Measurements from ENCODE around the gene NTRK3. TPM values are rescaled to one million over a fixed set of nuclear protein-coding genes. Genes with fewer than 3 reads are reported as not detected.

Gene NTRK3
- total RNA-seq, 1 experiment from 2014 or later = not detected

DNA sequence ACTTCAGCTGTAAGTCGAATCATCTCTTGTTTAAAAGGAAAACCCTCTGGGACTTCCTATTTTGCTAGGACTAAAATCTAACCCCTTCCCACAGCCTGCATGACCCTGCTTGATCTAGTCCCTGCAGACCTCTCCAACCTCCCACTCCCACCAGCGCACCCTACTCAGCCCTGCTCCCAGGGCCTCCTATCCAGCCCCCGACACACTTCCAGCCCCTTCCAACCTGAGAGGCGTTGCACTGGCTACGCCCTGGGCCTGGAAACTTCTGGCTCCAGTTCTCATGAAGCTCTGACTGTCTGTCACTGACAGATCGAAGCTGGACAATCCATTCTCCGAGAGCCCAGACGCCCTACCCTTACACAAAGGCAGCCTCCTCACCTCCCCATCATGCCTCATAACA lies 21.8 kb downstream of the NTRK3 start:
- no peaks in the 10 kb centered on the region; the same call in 1 of the 2 replicates for H3K4me1 ChIP-seq
- no peak overlapping the region for H3K4me3 Mint-ChIP-seq (ENCODE audit: unreplicated experiment)
- H3K27ac Mint-ChIP-seq (ENCODE audit: unreplicated experiment) = no peak overlapping the region
- no peak overlapping the region for H3K4me3 ChIP-seq (ENCODE audit: low read depth, low read length)
- H3K27me3 Mint-ChIP-seq (ENCODE audit: insufficient read depth, unreplicated experiment) = peaks cover 24% of the 10 kb centered on the region
- H3K9me3 Mint-ChIP-seq (ENCODE audit: unreplicated experiment) = no peaks in the 10 kb centered on the region
- TF ChIP-seq, protein P1, sequence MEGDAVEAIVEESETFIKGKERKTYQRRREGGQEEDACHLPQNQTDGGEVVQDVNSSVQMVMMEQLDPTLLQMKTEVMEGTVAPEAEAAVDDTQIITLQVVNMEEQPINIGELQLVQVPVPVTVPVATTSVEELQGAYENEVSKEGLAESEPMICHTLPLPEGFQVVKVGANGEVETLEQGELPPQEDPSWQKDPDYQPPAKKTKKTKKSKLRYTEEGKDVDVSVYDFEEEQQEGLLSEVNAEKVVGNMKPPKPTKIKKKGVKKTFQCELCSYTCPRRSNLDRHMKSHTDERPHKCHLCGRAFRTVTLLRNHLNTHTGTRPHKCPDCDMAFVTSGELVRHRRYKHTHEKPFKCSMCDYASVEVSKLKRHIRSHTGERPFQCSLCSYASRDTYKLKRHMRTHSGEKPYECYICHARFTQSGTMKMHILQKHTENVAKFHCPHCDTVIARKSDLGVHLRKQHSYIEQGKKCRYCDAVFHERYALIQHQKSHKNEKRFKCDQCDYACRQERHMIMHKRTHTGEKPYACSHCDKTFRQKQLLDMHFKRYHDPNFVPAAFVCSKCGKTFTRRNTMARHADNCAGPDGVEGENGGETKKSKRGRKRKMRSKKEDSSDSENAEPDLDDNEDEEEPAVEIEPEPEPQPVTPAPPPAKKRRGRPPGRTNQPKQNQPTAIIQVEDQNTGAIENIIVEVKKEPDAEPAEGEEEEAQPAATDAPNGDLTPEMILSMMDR (IDR thresholded peaks at IDR 0.05; ENCODE audit: insufficient read depth in 1 of 2, low read depth in 1 of 2, low read length in 1 of 2, severe bottlenecking in 1 of 2, unreplicated experiment in 1 of 2) = no peak
- POLR2A ChIA-PET = no interaction called here
- no TSS peak for BruUV-seq (replicated peaks)
- CTCF ChIA-PET = no interaction called here
- intact Hi-C loops (cut with micrococcal nuclease; ENCODE audit: unreplicated experiment) = no loop called here
- no peak for DNase-seq
- no peaks in the 10 kb centered on the region for H3K36me3 ChIP-seq (ENCODE audit: control insufficient read depth, insufficient read depth, low read length)
- no peaks in the 10 kb centered on the region; the same call in 1 of the 2 replicates for H3K27me3 ChIP-seq (replicated peaks; ENCODE audit: control insufficient read depth, insufficient read depth, low read length)
- no peaks in the 10 kb centered on the region for H3K9me3 ChIP-seq
- no peaks in the 10 kb centered on the region for H3K4me1 Mint-ChIP-seq (ENCODE audit: low read depth, unreplicated experiment)
- H3K36me3 Mint-ChIP-seq (ENCODE audit: insufficient read depth, unreplicated experiment) = no peaks in the 10 kb centered on the region

DNA sequence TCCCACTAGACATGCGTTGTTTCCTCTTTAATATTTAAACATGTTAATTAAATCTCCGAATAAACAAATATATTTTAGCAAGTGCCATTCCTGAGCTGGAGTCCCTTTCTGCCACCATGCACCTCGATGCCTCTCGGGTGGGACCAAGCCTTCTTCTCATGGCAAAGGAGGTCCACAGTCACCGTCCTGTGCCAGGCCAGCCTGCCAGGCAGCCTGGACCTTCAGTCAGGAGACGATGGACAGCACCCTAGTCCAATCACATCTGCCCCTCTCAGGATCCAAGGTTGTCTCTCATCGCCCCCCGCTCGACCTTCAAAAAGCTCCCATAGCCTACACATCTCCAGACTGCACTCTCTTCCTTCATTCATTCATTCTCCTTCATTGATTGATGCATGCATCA lies 22.6 kb downstream of the NTRK3 start:
- intact Hi-C loops (cut with micrococcal nuclease; ENCODE audit: unreplicated experiment) = no loop called here
- no peaks in the 10 kb centered on the region; the same call in 1 of the 2 replicates for H3K4me1 ChIP-seq
- no peaks in the 10 kb centered on the region for H3K9me3 Mint-ChIP-seq (ENCODE audit: unreplicated experiment)
- no peak for DNase-seq
- H3K9me3 ChIP-seq = no peaks in the 10 kb centered on the region
- no peak overlapping the region for H3K4me3 Mint-ChIP-seq (ENCODE audit: unreplicated experiment)
- H3K4me1 Mint-ChIP-seq (ENCODE audit: low read depth, unreplicated experiment) = no peaks in the 10 kb centered on the region
- no peaks in the 10 kb centered on the region for H3K36me3 Mint-ChIP-seq (ENCODE audit: insufficient read depth, unreplicated experiment)
- H3K4me3 ChIP-seq (ENCODE audit: low read depth, low read length) = no peak overlapping the region
- ChIA-PET CTCF (no interaction called here), POLR2A (no interaction called here)
- no TSS peak for BruUV-seq (replicated peaks)
- H3K27me3 Mint-ChIP-seq (ENCODE audit: insufficient read depth, unreplicated experiment) = peaks cover 24% of the 10 kb centered on the region
- no peaks in the 10 kb centered on the region; the same call in 1 of the 2 replicates for H3K27me3 ChIP-seq (replicated peaks; ENCODE audit: control insufficient read depth, insufficient read depth, low read length)
- H3K27ac Mint-ChIP-seq (ENCODE audit: unreplicated experiment) = no peak overlapping the region
- TF ChIP-seq, protein P1 (IDR thresholded peaks at IDR 0.05; ENCODE audit: insufficient read depth in 1 of 2, low read depth in 1 of 2, low read length in 1 of 2, severe bottlenecking in 1 of 2, unreplicated experiment in 1 of 2) = no peak
- no peaks in the 10 kb centered on the region for H3K36me3 ChIP-seq (ENCODE audit: control insufficient read depth, insufficient read depth, low read length)

DNA sequence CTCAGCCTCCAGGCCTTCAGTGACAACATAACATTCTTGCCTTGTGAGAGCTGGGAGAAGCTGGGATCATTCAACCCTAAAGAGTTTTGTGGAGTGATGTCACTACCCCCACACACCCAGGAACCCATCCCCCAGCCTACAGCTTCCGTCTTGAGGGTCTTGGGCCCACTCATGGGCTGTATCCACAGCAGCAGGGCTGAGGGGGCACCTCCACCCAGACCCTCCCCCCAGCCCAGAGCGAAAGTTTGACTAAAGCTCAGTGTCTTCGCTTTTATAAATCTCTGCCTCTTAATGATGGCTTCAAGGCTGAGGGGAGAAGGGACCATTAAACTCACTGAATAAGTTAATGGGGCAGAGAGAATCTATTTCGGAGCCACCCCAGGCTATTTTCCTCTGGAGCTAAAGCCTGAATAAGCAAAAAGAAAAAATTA lies 23.8 kb downstream of the NTRK3 start:
- no peaks in the 10 kb centered on the region; the same call in 1 of the 2 replicates for H3K27me3 ChIP-seq (replicated peaks; ENCODE audit: control insufficient read depth, insufficient read depth, low read length)
- Mint-ChIP-seq H3K4me1 (ENCODE audit: low read depth, unreplicated experiment) (no peaks in the 10 kb centered on the region), H3K4me3 (ENCODE audit: unreplicated experiment) (no peak overlapping the region), H3K9me3 (ENCODE audit: unreplicated experiment) (no peaks in the 10 kb centered on the region), H3K27me3 (ENCODE audit: insufficient read depth, unreplicated experiment) (peaks cover 34% of the 10 kb centered on the region), H3K36me3 (ENCODE audit: insufficient read depth, unreplicated experiment) (no peaks in the 10 kb centered on the region), H3K27ac (ENCODE audit: unreplicated experiment) (no peak overlapping the region)
- TF ChIP-seq, protein P1 (IDR thresholded peaks at IDR 0.05; ENCODE audit: insufficient read depth in 1 of 2, low read depth in 1 of 2, low read length in 1 of 2, severe bottlenecking in 1 of 2, unreplicated experiment in 1 of 2) = no peak
- H3K4me1 ChIP-seq = no peaks in the 10 kb centered on the region
- H3K9me3 ChIP-seq = no peaks in the 10 kb centered on the region
- DNase-seq = no peak
- BruUV-seq (replicated peaks) = no TSS peak
- H3K4me3 ChIP-seq (ENCODE audit: low read depth, low read length) = no peak overlapping the region
- intact Hi-C loops (cut with micrococcal nuclease; ENCODE audit: unreplicated experiment) = no loop called here
- ChIA-PET CTCF (no interaction called here), POLR2A (no interaction called here)
- no peaks in the 10 kb centered on the region for H3K36me3 ChIP-seq (ENCODE audit: control insufficient read depth, insufficient read depth, low read length)

All from Caco-2 (cell line).